SU-DHL-6 (cell line): ENCODE results near the gene CACNA1G.

Source experiments
- H2AFZ ChIP-seq: fragments of 200-600 bp; sonication (generic); 2 replicates; pipeline ENCODE4 v1.6.1; 2014; ENCODE audit warnings: low read depth, mild to moderate bottlenecking, moderate library complexity, mixed read lengths, antibody characterized with exemption, low read length; ENCODE audit not compliant: severe bottlenecking
- H3F3A ChIP-seq: fragments of 200-600 bp; shearing (Covaris generic); 2 replicates; pipeline ENCODE4 v1.6.0; 2016; ENCODE audit warnings: antibody characterized with exemption, mild to moderate bottlenecking; ENCODE audit not compliant: insufficient read depth
- H3K27ac ChIP-seq: fragments of 200-600 bp; sonication (generic); 2 replicates; pipeline ENCODE4 v1.5.1; 2016; ENCODE audit warnings: low read depth, mild to moderate bottlenecking, low read length, moderate library complexity, mixed read lengths
- H3K27me3 ChIP-seq: fragments of 200-600 bp; sonication (generic), shearing (Covaris generic); 2 replicates; pipeline ENCODE4 v1.6.0; 2014; ENCODE audit warnings: mild to moderate bottlenecking, low read length
- H3K36me3 ChIP-seq: fragments of 200-600 bp; sonication (generic); 2 replicates; pipeline ENCODE4 v1.6.1; 2014; ENCODE audit warnings: mild to moderate bottlenecking, low read length, mixed read lengths
- H3K4me2 ChIP-seq: fragments of 300-600, 200-600 bp; shearing (Covaris generic), sonication (generic); 2 replicates; pipeline ENCODE4 v1.6.0; 2014; ENCODE audit warnings: low read length, low read depth, mild to moderate bottlenecking; ENCODE audit not compliant: poor library complexity, severe bottlenecking
- H3K4me3 ChIP-seq: fragments of 200-600 bp; sonication (generic); 2 replicates; pipeline ENCODE4 v1.5.1; 2014; ENCODE audit warnings: antibody characterized with exemption, low read length, mild to moderate bottlenecking, mixed read lengths; ENCODE audit not compliant: insufficient read depth, poor library complexity, severe bottlenecking
- H3K79me2 ChIP-seq: fragments of 200-600 bp; sonication (generic); 2 replicates; pipeline ENCODE4 v1.6.1; 2014; ENCODE audit warnings: mild to moderate bottlenecking, low read length, moderate library complexity; ENCODE audit not compliant: insufficient read depth
- H3K9ac ChIP-seq: fragments of 200-600 bp; sonication (generic); 2 replicates; pipeline ENCODE4 v1.7.0; 2014; ENCODE audit warnings: mild to moderate bottlenecking, low read length
- H3K9me2 ChIP-seq: fragments of 200-600 bp; sonication (generic); replicated peaks from 2 replicates; pipeline ENCODE4 v1.6.1; 2014; ENCODE audit warnings: low read length; ENCODE audit not compliant: insufficient read depth
- H3K9me3 ChIP-seq: fragments of 200-600 bp; sonication (generic); 2 replicates; pipeline ENCODE4 v1.6.1; 2014; ENCODE audit warnings: low read length, mixed read lengths; ENCODE audit not compliant: insufficient read depth
- H4K20me1 ChIP-seq: fragments of 200-600 bp; sonication (generic); 2 replicates; pipeline ENCODE4 v1.6.1; 2014; ENCODE audit warnings: low read depth, mild to moderate bottlenecking, antibody characterized with exemption, low read length, moderate library complexity, mixed read lengths
- CTCF ChIP-seq: fragments of 200-600 bp; sonication (generic); IDR thresholded peaks from one replicate; pipeline ENCODE4 v1.5.1; 2017; ENCODE audit warnings: antibody characterized with exemption, mild to moderate bottlenecking, low read length, moderate library complexity; ENCODE audit not compliant: insufficient read depth, poor library complexity, severe bottlenecking
- EZH2phosphoT487 ChIP-seq: fragments of 200-600 bp; sonication (generic), shearing (Covaris generic); conservative IDR thresholded peaks from 2 replicates; pipeline ENCODE4 v1.6.1; 2018; ENCODE audit warnings: mild to moderate bottlenecking, antibody characterized with exemption, low read length, moderate library complexity, mixed read lengths

The CACNA1G gene

GRCh38 chr17:50573866-50574611 is 13.5 kb downstream of the CACNA1G start:
- Histone ChIP-seq H3K9ac (no peak overlapping the region), H3K4me3 (no peak overlapping the region), H4K20me1 (no peaks in the 10 kb centered on the region), H3F3A (no peaks in the 10 kb centered on the region), H3K79me2 (no peaks in the 10 kb centered on the region), H3K27ac (no peak overlapping the region), H3K4me2 (no peak overlapping the region), H3K9me3 (no peaks in the 10 kb centered on the region), H3K27me3 (no peaks in the 10 kb centered on the region), H2AFZ (no peak overlapping the region), H3K9me2 (no peaks in the 10 kb centered on the region), H3K36me3 (no peaks in the 10 kb centered on the region)
- TF ChIP-seq EZH2phosphoT487 = no peak
- no peak for TF ChIP-seq CTCF

- H3K9ac ChIP-seq = no peak overlapping the region
- no peaks in the 10 kb centered on the region for H3K79me2 ChIP-seq
- H3K9me2 ChIP-seq = no peaks in the 10 kb centered on the region
- no peaks in the 10 kb centered on the region for H3K36me3 ChIP-seq
- H3K9me3 ChIP-seq = no peaks in the 10 kb centered on the region
- no peaks in the 10 kb centered on the region for H3F3A ChIP-seq
- H4K20me1 ChIP-seq = no peaks in the 10 kb centered on the region
- no peak overlapping the region for H3K27ac ChIP-seq
- no peaks in the 10 kb centered on the region for H3K27me3 ChIP-seq
- no peak overlapping the region for H3K4me3 ChIP-seq
- no peak overlapping the region for H3K4me2 ChIP-seq
- H2AFZ ChIP-seq = no peak overlapping the region
- no peak for TF ChIP-seq CTCF
- no peak for TF ChIP-seq EZH2phosphoT487
Measured at GRCh38 chr17:50575581-50576210, 15.2 kb downstream of the CACNA1G start.

- Histone ChIP-seq H3F3A (no peaks in the 10 kb centered on the region), H2AFZ (no peak overlapping the region), H3K27me3 (no peaks in the 10 kb centered on the region), H3K9ac (no peak overlapping the region), H3K4me3 (no peak overlapping the region), H3K27ac (no peak overlapping the region), H3K79me2 (no peaks in the 10 kb centered on the region), H3K4me2 (no peak overlapping the region), H4K20me1 (no peaks in the 10 kb centered on the region), H3K36me3 (no peaks in the 10 kb centered on the region), H3K9me2 (no peaks in the 10 kb centered on the region), H3K9me3 (no peaks in the 10 kb centered on the region)
- TF ChIP-seq EZH2phosphoT487 (no peak), CTCF (no peak)
Measured at GRCh38 chr17:50576864-50577263, 16.3 kb downstream of the CACNA1G start.
